Measurements from ENCODE around the gene SLC8A1.
A peak's percentile ranks its signal among the peaks of the same experiment; 100 is the strongest.

The SLC8A1 gene

GRCh38 chr2:40451918-40452605, at the start of gene SLC8A1:
SLC8A1 (minus strand) TSS chr2:40452090.
- peak; percentile 77 for DNase-seq

DNA sequence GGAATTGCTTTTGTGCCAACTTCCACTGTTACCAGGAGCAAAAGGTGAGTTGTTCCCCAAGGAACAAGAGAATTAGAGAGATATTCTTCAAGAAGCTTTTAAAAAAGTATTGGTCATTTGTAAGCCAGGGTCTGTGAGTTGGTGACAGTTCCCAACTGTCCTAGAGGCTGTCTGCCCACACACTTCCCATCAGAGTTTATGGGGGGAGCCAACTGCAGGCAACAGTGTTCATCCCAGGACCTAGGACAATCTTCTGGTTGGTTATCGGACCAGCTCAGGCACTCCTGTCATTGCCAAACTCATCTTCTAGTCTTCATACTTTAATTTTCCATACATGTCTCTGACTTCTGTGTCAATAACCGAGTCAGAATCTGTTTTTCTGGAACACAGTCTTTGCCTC, 47.5 kb upstream of the SLC8A1 start:
- no peak for DNase-seq

GRCh38 chr2:40497251-40497859, 45.5 kb upstream of the SLC8A1 start:
- DNase-seq = no peak

- DNase-seq = no peak
These were observed 37.7 kb upstream of the SLC8A1 start for GRCh38 chr2:40489678-40489960.

DNA sequence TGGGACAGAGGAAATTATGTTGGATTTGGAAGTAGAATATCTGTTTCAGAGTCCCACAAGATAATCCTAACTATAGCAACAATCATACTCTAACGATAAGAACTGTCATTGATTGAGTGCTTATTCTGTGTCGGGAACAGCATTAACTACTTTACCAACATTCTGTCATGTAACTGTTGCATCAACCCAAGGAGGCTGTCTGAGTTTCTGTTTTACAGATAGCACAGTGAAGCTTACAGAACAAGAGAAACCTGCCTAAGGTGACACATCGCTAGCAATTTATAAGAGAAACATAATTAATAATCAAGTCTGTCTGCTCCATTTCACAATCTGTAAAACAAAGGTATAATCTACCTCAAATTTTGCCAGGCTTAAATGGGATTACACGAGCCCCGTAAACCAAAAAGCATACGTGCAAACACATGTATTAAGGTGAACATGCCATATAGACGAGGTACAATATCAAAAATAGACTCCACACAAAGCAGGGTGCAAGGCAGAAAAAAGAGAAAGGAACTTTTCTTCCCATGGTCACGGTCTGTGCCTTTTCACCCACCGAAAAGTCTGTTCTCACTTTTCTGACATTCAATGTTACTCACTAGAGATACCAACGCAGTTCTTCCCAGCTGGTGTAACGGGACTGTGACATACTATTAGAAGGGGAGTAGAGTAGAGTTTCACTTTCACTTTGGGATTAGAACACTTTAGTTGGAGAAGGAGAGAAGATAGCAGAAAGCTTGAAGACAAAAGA, 37.2 kb upstream of the SLC8A1 start:
- DNase-seq = no peak

GRCh38 chr2:40488101-40488601, 36.3 kb upstream of the SLC8A1 start:
- DNase-seq = peak; percentile 24

DNA sequence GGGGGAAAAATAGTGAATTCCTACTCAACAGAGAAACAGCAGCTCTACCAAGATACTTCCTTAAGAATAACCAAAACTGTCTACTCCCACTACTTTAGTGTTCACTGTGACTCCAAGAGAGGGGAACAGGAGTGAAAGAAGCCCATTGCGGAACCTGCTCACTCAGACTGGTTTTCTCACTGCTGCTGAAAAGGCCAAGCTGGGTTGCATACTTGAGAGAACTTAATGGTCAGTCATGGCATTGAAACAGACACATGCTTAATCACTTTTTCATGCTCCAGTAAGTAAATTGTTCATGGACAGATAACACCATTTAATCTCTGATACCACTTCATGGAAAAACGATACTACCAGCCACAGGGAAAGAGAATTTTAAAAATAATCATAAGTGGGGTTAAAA, 35.7 kb upstream of the SLC8A1 start:
- no peak for DNase-seq

DNA sequence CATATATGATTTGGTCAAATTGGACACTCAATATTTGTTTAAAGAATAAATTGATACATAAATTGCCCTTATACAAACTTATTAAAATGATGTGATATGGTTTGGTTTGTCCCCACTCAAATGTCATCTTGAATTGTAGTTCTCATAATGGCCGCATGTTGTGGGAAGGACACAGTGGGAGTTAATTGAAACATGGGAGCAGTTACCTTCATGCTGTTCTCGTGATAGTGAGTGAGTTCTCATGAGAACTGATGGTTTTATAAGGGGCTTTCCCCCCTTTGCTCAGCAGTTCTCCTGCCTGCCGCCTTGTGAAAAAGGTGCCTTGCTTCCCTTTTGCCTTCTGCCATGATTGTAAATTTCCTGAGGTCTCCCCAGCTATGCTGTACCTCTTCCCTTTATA, 34.0 kb upstream of the SLC8A1 start:
- DNase-seq = no peak

GRCh38 chr2:40485318-40485717, 33.4 kb upstream of the SLC8A1 start:
- DNase-seq = no peak

GRCh38 chr2:40483549-40484243, 31.8 kb upstream of the SLC8A1 start:
- no peak for DNase-seq

- no peak for DNase-seq
These were observed 28.7 kb upstream of the SLC8A1 start for GRCh38 chr2:40480596-40480995.

DNA sequence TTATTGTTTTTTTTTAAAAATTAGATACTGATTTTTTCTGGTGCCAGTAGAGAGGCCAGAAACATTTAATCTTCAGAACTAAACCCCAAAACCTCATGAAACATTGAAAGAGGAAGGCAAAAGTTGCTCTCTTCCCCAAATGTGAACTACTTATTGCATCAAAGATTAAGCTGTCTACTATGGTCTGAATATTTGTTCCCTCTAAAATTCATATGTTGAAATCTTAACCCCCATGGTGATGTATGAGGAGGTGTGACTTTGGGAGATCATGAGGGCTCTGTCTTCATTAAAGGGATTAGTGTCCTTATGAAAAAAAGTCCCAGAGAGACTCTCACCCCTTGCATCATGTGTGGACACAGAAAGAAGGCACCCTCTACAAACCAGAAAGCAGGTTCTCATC, 28.2 kb upstream of the SLC8A1 start:
- no peak for DNase-seq

GRCh38 chr2:40477361-40477760, 25.5 kb upstream of the SLC8A1 start:
- no peak for DNase-seq

DNA sequence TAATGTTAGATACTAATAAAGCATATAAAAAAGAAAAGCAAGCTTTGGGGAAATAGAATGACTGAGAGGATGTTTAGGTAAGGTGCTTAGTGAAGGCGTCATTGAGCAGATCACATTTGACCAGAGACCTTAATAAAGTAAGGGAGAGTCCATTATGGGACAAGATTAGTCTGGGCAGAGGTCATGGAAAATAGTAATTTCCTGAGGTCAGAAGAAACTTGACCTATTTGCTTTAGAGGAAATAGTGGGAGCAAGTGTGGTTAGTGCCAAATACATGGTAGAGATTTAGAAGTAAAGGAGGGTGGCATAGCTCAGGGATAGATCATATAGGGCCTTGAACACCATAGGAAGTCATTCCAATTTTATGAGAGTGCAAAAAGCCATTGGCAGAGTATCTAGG, 24.5 kb upstream of the SLC8A1 start:
- no peak for DNase-seq

GRCh38 chr2:40474306-40474705, 22.4 kb upstream of the SLC8A1 start:
- DNase-seq = no peak

DNA sequence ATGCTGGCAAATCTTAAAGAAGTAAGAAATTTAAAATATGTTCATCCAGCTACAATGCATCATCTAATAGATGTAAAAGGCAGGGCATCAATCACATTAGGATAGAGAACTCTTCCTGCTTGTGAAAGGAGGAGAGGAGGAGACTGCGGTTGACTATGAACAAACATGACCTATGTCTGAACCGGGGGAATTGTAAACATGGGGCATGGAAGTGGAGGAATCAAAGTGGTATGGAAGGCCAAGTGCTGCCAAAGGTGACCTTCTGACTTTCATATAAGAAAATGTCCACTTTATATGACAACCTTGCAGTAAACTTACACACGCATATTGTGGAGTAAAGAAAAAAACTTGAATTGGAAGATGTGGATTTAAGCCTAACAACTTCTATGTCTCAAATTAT, 20.0 kb upstream of the SLC8A1 start:
- DNase-seq = no peak

- DNase-seq = no peak
These were observed 19.2 kb upstream of the SLC8A1 start for GRCh38 chr2:40470822-40471813.

DNA sequence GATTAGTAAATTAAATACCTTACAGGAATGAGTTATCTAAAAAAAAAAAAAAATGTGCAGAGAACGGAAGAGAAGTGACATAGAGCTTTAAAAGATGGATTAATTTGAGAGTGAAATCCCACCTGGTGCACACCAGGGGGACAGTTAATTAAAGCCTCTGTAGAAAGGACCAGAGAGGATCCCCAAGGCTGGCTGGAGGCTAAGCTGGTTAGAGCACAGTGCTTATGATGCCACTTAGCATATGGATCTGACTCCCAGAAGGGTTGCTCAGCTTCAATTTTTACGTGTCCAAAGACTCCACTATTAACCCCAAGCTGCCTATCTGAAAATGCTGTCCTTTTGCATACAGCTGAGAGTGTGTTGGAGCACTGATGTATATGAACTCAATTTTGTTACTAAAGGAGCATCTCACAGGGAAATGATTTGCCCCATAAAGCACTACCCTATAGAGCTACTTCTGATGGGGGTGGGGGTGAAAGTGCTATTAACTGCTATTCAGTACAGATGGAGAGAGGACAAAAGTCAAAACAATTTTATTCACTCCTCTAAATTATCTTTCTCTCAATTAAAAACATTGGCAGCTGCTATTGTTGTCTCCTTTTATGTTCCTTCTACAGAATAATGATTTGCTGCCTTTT, 15.2 kb upstream of the SLC8A1 start:
- DNase-seq = peak; percentile 45

DNA sequence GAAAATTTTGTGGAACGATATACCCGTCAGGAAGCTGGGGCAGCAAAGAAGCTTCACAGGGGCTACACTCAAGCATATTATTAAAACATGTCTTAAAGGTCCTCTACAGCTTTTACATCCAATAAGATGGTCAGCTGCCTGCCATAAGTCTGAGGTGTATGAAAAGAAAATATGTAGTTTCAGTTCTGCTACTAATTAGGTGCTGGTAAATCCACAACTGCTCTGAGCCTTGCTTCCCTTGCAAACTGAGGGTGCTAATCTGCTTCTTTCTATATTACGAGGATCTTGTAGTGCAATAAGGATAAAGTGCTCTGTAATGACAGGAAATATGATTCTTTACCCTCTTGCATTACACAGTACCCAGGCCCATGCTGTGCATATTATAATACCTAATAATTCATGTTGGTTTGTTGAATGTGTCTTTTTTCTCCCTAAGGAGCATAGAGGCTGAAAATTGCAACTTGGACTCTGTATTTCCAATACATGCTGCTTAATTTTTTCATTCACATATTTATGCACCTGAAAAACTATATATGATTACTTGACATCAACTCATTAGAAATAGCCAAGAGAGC, 14.5 kb upstream of the SLC8A1 start:
- peak; percentile 25 for DNase-seq

GRCh38 chr2:40463112-40463511, 11.2 kb upstream of the SLC8A1 start:
- DNase-seq = no peak

DNA sequence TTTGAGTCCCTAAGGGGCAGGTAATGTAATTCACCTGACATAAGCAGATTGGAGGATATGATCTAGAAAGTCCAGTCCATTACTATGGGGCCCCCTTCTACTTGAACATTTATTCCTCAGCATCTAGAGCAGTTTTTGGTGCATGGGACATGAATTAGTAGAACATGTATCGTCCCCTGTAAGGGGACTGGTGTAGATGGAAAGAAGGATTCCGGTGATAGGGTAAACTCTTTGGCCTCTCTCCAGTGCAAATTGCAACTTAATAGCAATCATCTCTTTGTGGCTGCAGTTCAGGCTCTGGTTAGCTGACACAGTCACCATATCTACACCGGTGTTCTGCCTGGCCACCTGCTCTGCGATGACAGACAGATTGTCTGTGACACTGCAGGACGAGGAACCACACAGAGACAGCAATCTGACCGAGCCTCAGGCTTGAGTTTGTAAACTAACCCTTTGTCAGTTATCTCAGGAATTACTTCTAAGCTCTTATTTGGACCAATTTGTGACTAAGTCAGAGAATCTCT, 6.4 kb upstream of the SLC8A1 start:
- DNase-seq = no peak
